HepG2 (cell line): ENCODE data around the gene MYBPC3. TPM values are rescaled to one million over a fixed set of nuclear protein-coding genes. Genes with fewer than 3 reads are reported as not detected.

Experiments
- ARNTL ChIP-seq: sonication (generic); formaldehyde crosslinking; IDR thresholded peaks from 2 replicates; pipeline ENCODE4 v1.4.0; 2020; ENCODE audit warnings: mild to moderate bottlenecking, missing genetic modification reagents
- CEBPG ChIP-seq: IDR thresholded peaks from 2 replicates; pipeline ENCODE4 v1.6.1; 2016
- DNMT1 ChIP-seq: sonication (generic); formaldehyde crosslinking; IDR thresholded peaks from 2 replicates; pipeline ENCODE4 v1.5.1; 2020; ENCODE audit warnings: mild to moderate bottlenecking, missing genetic modification reagents
- KDM3A ChIP-seq: IDR thresholded peaks from 2 replicates; pipeline ENCODE4 v1.6.1; 2018; ENCODE audit warnings: low read depth, missing compliant biosample characterization
- MYC ChIP-seq: sonication (generic); formaldehyde crosslinking; IDR thresholded peaks from 2 replicates; pipeline ENCODE4 v1.9.0; 2021; ENCODE audit warnings: missing genetic modification reagents, borderline replicate concordance
- NFIC ChIP-seq: IDR thresholded peaks from 2 replicates; pipeline ENCODE4 v1.6.1; 2012; ENCODE audit warnings: mild to moderate bottlenecking, low read length, inconsistent platforms
- PHF21A ChIP-seq: sonication (generic); formaldehyde crosslinking; IDR thresholded peaks from 2 replicates; pipeline ENCODE4 v1.5.0; 2020; ENCODE audit warnings: mild to moderate bottlenecking, missing genetic modification reagents
- RBFOX2 ChIP-seq: fragments of 200-400 bp; formaldehyde crosslinking; IDR thresholded peaks from 2 replicates; pipeline ENCODE4 v1.6.1; 2017; ENCODE audit warnings: low read depth, mild to moderate bottlenecking, low read length
- SIX4 ChIP-seq: sonication (generic); formaldehyde crosslinking; IDR thresholded peaks from 2 replicates; pipeline ENCODE4 v1.4.0; 2020; ENCODE audit warnings: missing genetic modification reagents
- SNAPC2 ChIP-seq: sonication (generic); formaldehyde crosslinking; IDR thresholded peaks from 2 replicates; pipeline ENCODE4 v1.8.1; 2022; ENCODE audit warnings: mild to moderate bottlenecking, missing genetic modification reagents
- SOX13 ChIP-seq, 3 experiments: fragments of 450-650 bp in 1 of 3; sonication (generic) in 1 of 3; formaldehyde crosslinking in 1 of 3; IDR thresholded peaks in 2 of 3; conservative IDR thresholded peaks in 1 of 3; 2 replicates each; pipeline versions ENCODE4 v1.5.0 to v1.6.1; 2016 to 2020; ENCODE audit warnings: antibody characterized with exemption in 1 of 3, mild to moderate bottlenecking in 1 of 3, missing compliant biosample characterization in 1 of 3, missing genetic modification reagents in 1 of 3, moderate library complexity in 1 of 3
- SP1 ChIP-seq, 2 experiments: fragments of 450-650 bp in 1 of 2; sonication (generic) in 1 of 2; formaldehyde crosslinking in 1 of 2; IDR thresholded peaks; 2 replicates each; pipeline versions ENCODE4 v1.4.0 to v1.6.1; 2016 to 2020; ENCODE audit warnings: missing genetic modification reagents in 1 of 2
- TBL1XR1 ChIP-seq: fragments of 150-350 bp; IDR thresholded peaks from 2 replicates; pipeline ENCODE4 v1.6.1; 2014; ENCODE audit warnings: borderline replicate concordance, low read length; ENCODE audit not compliant: partially characterized antibody
- TEAD3 ChIP-seq: optimal IDR thresholded peaks from 2 replicates; pipeline ENCODE3; 2016; ENCODE audit warnings: borderline replicate concordance
- THYN1 ChIP-seq: sonication (generic); formaldehyde crosslinking; IDR thresholded peaks from 2 replicates; pipeline ENCODE4 v1.8.1; 2023; ENCODE audit warnings: low read depth, mild to moderate bottlenecking, moderate library complexity, missing genetic modification reagents, borderline replicate concordance
- XRCC5 ChIP-seq: fragments of 200-400 bp; formaldehyde crosslinking; optimal IDR thresholded peaks from 2 replicates; pipeline ENCODE3; 2017; ENCODE audit warnings: mild to moderate bottlenecking, low read length
- ZBTB33 ChIP-seq: sonication (generic); formaldehyde crosslinking; IDR thresholded peaks from 2 replicates; pipeline ENCODE4 v1.4.0; 2020; ENCODE audit warnings: missing genetic modification reagents
- ZFP41 ChIP-seq: sonication (generic); formaldehyde crosslinking; IDR thresholded peaks from 2 replicates; pipeline ENCODE4 v1.4.0; 2020; ENCODE audit warnings: mild to moderate bottlenecking, missing genetic modification reagents, borderline replicate concordance
- ZNF124 ChIP-seq: sonication (generic); formaldehyde crosslinking; IDR thresholded peaks from 2 replicates; pipeline ENCODE4 v1.4.0; 2020; ENCODE audit warnings: missing genetic modification reagents
- ZNF225 ChIP-seq: sonication (generic); formaldehyde crosslinking; IDR thresholded peaks from 2 replicates; pipeline ENCODE4 v1.4.0; 2020; ENCODE audit warnings: mild to moderate bottlenecking, missing genetic modification reagents
- ZNF264 ChIP-seq: sonication (generic); formaldehyde crosslinking; IDR thresholded peaks from 2 replicates; pipeline ENCODE4 v1.4.0; 2020; ENCODE audit warnings: missing genetic modification reagents
- ZNF605 ChIP-seq: sonication (generic); formaldehyde crosslinking; IDR thresholded peaks from 2 replicates; pipeline ENCODE4 v1.8.0; 2022; ENCODE audit warnings: mild to moderate bottlenecking, missing genetic modification reagents
- ZNF788 ChIP-seq: sonication (generic); formaldehyde crosslinking; IDR thresholded peaks from 2 replicates; pipeline ENCODE4 v1.5.0; 2020; ENCODE audit warnings: mild to moderate bottlenecking, missing genetic modification reagents, borderline replicate concordance
- ZSCAN9 ChIP-seq: IDR thresholded peaks from 2 replicates; pipeline ENCODE4 v1.6.1; 2016; ENCODE audit warnings: borderline replicate concordance
- polyA plus RNA-seq, 8 experiments: library from polyadenylated mRNA; depleted of rRNA in 3 of 8; stranded (reverse) in 7 of 8; unstranded in 1 of 8; fragments of >200 nt; fragmentation: Illumina TruSeq in 4 of 8; extraction: Trizol in 4 of 8; gene quantifications; 2 replicates each; pipeline versions ENCODE4 v1.2.1 to v1.2.3, GENCODE V29; 2011 to 2016; ENCODE audit warnings: low read depth in 4 of 8, missing spikeins in 1 of 8, mixed read lengths in 1 of 8; ENCODE audit not compliant: insufficient read depth in 1 of 8
- total RNA-seq, 5 experiments: library from RNA; depleted of rRNA; stranded (reverse); fragments of >200 nt; fragmentation: Illumina TruSeq; extraction: Trizol; gene quantifications; 2 replicates each; pipeline ENCODE4 v1.2.3, GENCODE V29; 2016; ENCODE audit warnings: low read depth in 1 of 5
- TF ChIP-seq, protein P1 (sequence below): sonication (generic); formaldehyde crosslinking; IDR thresholded peaks from 2 replicates; pipeline ENCODE4; 2020; ENCODE audit warnings: missing genetic modification reagents, mild to moderate bottlenecking, borderline replicate concordance

The MYBPC3 gene
- total and polyA plus RNA-seq, 2 of the 13 experiments (the other 11 are each of a cell fraction or from before 2014, with no cell fraction given) = not detected

- TF ChIP-seq NFIC = no peak
- TF ChIP-seq, protein P1, sequence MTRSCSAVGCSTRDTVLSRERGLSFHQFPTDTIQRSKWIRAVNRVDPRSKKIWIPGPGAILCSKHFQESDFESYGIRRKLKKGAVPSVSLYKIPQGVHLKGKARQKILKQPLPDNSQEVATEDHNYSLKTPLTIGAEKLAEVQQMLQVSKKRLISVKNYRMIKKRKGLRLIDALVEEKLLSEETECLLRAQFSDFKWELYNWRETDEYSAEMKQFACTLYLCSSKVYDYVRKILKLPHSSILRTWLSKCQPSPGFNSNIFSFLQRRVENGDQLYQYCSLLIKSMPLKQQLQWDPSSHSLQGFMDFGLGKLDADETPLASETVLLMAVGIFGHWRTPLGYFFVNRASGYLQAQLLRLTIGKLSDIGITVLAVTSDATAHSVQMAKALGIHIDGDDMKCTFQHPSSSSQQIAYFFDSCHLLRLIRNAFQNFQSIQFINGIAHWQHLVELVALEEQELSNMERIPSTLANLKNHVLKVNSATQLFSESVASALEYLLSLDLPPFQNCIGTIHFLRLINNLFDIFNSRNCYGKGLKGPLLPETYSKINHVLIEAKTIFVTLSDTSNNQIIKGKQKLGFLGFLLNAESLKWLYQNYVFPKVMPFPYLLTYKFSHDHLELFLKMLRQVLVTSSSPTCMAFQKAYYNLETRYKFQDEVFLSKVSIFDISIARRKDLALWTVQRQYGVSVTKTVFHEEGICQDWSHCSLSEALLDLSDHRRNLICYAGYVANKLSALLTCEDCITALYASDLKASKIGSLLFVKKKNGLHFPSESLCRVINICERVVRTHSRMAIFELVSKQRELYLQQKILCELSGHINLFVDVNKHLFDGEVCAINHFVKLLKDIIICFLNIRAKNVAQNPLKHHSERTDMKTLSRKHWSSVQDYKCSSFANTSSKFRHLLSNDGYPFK (CRISPR knock-in tag) = no peak
- peak; percentile 48 for TF ChIP-seq CEBPG (CRISPR knock-in tag)
- no peak for TF ChIP-seq SOX13 (IDR thresholded peaks at IDR 0.05)
- TF ChIP-seq SOX13 (CRISPR knock-in tag; conservative IDR thresholded peaks at IDR 0.05 in 1 of 2, IDR thresholded peaks at IDR 0.05 in 1 of 2) = peak in 1 of 2 experiments; percentile 43; a peak in 1 of 4 replicates
- no peak; the same call in 1 of the 2 replicates for TF ChIP-seq ZNF264
- peak; percentile 84 for TF ChIP-seq ZBTB33
- TF ChIP-seq TEAD3 (CRISPR knock-in tag) = peak; percentile 82
- no peak for TF ChIP-seq SP1 (IDR thresholded peaks at IDR 0.05)
- peak; percentile 41; the same call in 1 of the 2 replicates for TF ChIP-seq SP1 (CRISPR knock-in tag; IDR thresholded peaks at IDR 0.05)
- no peak for TF ChIP-seq THYN1 (CRISPR knock-in tag)
- peak; percentile 23; the same call in 1 of the 2 replicates for TF ChIP-seq MYC
- TF ChIP-seq XRCC5 = peak; percentile 97
- TF ChIP-seq SIX4 = 0 out of 2 replicates have a peak, but pooled peaks have one; percentile 21
- TF ChIP-seq ZNF225 (CRISPR knock-in tag) = no peak
- TF ChIP-seq ZSCAN9 = peak; percentile 44; the same call in 1 of the 2 replicates
- peak; percentile 53; the same call in 1 of the 2 replicates for TF ChIP-seq ZNF124 (CRISPR knock-in tag)
- 0 out of 2 replicates have a peak, but pooled peaks have one; percentile 18 for TF ChIP-seq RBFOX2
- peak; percentile 84; the same call in 1 of the 2 replicates for TF ChIP-seq KDM3A (CRISPR knock-in tag)
- TF ChIP-seq PHF21A (CRISPR knock-in tag) = peak; percentile 24; the same call in 1 of the 2 replicates
- TF ChIP-seq TBL1XR1 = peak; percentile 59
- no peak for TF ChIP-seq ARNTL (CRISPR knock-in tag)
- no peak for TF ChIP-seq ZFP41
- peak; percentile 74; the same call in 1 of the 2 replicates for TF ChIP-seq ZNF788 (CRISPR knock-in tag)
- no peak for TF ChIP-seq DNMT1 (CRISPR knock-in tag)
- TF ChIP-seq SNAPC2 (CRISPR knock-in tag) = no peak
- no peak for TF ChIP-seq ZNF605 (CRISPR knock-in tag)
Measured at GRCh38 chr11:47355283-47356128, 3.0 kb upstream of the MYBPC3 start (continued).
